ENCODE results near the gene NCK2. TPM values are rescaled to one million over a fixed set of nuclear protein-coding genes. Genes with fewer than 3 reads are reported as not detected.
A peak's percentile ranks its signal among the peaks of the same experiment; 100 is the strongest.

Gene NCK2
- total RNA-seq, 1 experiment from 2014 or later = 21.6 TPM

DNA sequence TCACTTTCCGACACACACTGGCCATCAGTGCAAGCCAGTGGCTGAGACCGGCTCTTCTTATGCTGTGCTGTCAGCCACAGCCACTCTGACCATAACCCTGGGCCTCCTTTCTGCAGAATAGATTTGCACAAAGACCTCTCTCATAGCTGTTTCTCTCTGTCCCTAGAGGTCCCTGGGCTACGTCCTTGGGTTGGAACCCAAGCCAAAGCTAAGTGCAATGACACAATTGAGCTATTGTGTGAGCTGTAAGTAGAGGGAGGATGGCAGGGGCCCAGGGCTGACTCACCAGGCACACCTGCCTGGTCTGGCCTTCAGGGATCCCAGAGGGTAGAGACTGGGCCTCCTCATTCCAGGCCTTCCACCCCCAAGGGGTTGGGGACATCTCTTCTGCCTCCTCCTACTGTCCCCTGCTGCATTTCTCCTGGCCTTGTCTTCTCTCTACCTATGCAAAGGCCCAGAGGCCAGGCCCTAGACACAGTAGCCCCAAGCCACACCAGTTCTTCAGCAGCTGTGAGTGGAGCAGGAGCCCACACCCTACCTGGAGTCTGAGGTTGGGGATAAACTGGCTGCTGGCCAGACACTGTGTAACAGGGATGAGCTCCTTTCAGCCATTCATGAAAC, 174.6 kb downstream of the NCK2 start:
- BruUV-seq (replicated peaks) = no TSS peak
- no peak for TF ChIP-seq EZH2 (IDR thresholded peaks at IDR 0.05; ENCODE audit: borderline replicate concordance, low read depth, low read length, poor library complexity, severe bottlenecking)
- TF ChIP-seq, protein P1, sequence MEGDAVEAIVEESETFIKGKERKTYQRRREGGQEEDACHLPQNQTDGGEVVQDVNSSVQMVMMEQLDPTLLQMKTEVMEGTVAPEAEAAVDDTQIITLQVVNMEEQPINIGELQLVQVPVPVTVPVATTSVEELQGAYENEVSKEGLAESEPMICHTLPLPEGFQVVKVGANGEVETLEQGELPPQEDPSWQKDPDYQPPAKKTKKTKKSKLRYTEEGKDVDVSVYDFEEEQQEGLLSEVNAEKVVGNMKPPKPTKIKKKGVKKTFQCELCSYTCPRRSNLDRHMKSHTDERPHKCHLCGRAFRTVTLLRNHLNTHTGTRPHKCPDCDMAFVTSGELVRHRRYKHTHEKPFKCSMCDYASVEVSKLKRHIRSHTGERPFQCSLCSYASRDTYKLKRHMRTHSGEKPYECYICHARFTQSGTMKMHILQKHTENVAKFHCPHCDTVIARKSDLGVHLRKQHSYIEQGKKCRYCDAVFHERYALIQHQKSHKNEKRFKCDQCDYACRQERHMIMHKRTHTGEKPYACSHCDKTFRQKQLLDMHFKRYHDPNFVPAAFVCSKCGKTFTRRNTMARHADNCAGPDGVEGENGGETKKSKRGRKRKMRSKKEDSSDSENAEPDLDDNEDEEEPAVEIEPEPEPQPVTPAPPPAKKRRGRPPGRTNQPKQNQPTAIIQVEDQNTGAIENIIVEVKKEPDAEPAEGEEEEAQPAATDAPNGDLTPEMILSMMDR (conservative IDR thresholded peaks at IDR 0.05; ENCODE audit: low read depth, low read length) = no peak
- CTCF ChIA-PET = no interaction called here
- Histone ChIP-seq H3K4me1 (ENCODE audit: insufficient read depth, low read length, poor library complexity, severe bottlenecking) (no peaks in the 10 kb centered on the region), H3K27ac (ENCODE audit: low read depth, low read length, poor library complexity, severe bottlenecking) (no peak overlapping the region), H3K27me3 (replicated peaks; ENCODE audit: insufficient read depth, low read depth, low read length, poor library complexity) (peaks cover 4% of the 10 kb centered on the region), H3K4me3 (ENCODE audit: low read depth, low read length, poor library complexity, severe bottlenecking) (no peak overlapping the region), H3K36me3 (ENCODE audit: insufficient read depth, low read length, poor library complexity, severe bottlenecking) (no peaks in the 10 kb centered on the region), H3K9me3 (ENCODE audit: low read depth, low read length, poor library complexity, severe bottlenecking) (peaks cover 17% of the 10 kb centered on the region)
- no peak for DNase-seq (ENCODE audit: low spot score)
- POLR2A ChIA-PET (ENCODE audit: low non-redundant PET) = no interaction called here
- intact Hi-C loops (cut with micrococcal nuclease; ENCODE audit: unreplicated experiment) = no loop called here

DNA sequence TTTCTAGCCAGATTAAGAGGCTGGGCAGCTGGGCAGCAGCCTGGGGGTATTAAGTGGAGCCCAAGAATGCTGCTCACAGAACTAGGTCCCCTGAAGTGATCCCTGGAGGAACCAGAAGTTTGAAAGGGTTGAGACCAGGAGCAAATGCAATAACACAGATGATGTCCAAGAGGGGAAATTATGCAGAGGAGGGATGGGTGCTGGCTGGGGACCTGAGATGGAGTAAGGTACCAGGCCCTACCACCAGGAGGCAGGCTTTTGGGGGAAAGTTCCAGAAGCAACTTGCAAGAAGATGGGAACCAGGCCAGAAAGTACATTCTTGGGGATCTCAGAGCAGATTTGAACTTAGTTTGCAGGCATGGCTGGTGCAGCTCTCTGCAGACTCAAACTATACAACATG, 175.1 kb downstream of the NCK2 start:
- Histone ChIP-seq H3K9me3 (ENCODE audit: low read depth, low read length, poor library complexity, severe bottlenecking) (peaks cover 13% of the 10 kb centered on the region), H3K4me1 (ENCODE audit: insufficient read depth, low read length, poor library complexity, severe bottlenecking) (no peaks in the 10 kb centered on the region), H3K27ac (ENCODE audit: low read depth, low read length, poor library complexity, severe bottlenecking) (no peak overlapping the region), H3K36me3 (ENCODE audit: insufficient read depth, low read length, poor library complexity, severe bottlenecking) (no peaks in the 10 kb centered on the region), H3K4me3 (ENCODE audit: low read depth, low read length, poor library complexity, severe bottlenecking) (no peak overlapping the region), H3K27me3 (replicated peaks; ENCODE audit: insufficient read depth, low read depth, low read length, poor library complexity) (peaks cover 4% of the 10 kb centered on the region)
- no peak for TF ChIP-seq EZH2 (IDR thresholded peaks at IDR 0.05; ENCODE audit: borderline replicate concordance, low read depth, low read length, poor library complexity, severe bottlenecking)
- TF ChIP-seq, protein P1 (conservative IDR thresholded peaks at IDR 0.05; ENCODE audit: low read depth, low read length) = peak; percentile 45
- intact Hi-C loops (cut with micrococcal nuclease; ENCODE audit: unreplicated experiment) = no loop called here
- POLR2A ChIA-PET (ENCODE audit: low non-redundant PET) = no interaction called here
- DNase-seq (ENCODE audit: low spot score) = peak; percentile 20
- CTCF ChIA-PET = no interaction called here
- no TSS peak for BruUV-seq (replicated peaks)

DNA sequence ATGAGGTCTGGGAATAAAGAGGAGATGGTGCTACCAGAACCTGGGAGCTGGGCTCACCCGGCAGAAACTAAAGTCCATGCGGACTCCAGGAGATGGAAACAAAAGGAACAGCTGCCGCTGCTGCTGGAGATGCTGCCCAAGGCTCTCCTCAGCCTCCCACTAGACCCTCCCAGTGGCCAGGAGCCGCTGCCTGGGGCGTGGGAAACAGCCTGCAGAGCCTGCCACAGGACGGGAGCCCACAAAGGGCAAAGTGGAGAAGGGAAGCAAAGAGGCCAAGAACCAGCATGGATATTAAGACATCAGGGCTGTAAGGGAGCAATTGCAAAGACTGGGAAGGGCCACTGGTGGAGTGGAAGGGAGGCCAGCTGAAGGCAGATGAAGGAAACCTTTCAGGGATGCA, 179.6 kb downstream of the NCK2 start:
- H3K27me3 ChIP-seq (replicated peaks; ENCODE audit: insufficient read depth, low read depth, low read length, poor library complexity) = no peaks in the 10 kb centered on the region
- H3K27ac ChIP-seq (ENCODE audit: low read depth, low read length, poor library complexity, severe bottlenecking) = no peak overlapping the region
- no TSS peak for BruUV-seq (replicated peaks)
- CTCF ChIA-PET = no interaction called here
- DNase-seq (ENCODE audit: low spot score) = no peak
- POLR2A ChIA-PET (ENCODE audit: low non-redundant PET) = no interaction called here
- no peak overlapping the region for H3K4me3 ChIP-seq (ENCODE audit: low read depth, low read length, poor library complexity, severe bottlenecking)
- H3K9me3 ChIP-seq (ENCODE audit: low read depth, low read length, poor library complexity, severe bottlenecking) = peaks cover 7% of the 10 kb centered on the region
- no peaks in the 10 kb centered on the region for H3K4me1 ChIP-seq (ENCODE audit: insufficient read depth, low read length, poor library complexity, severe bottlenecking)
- TF ChIP-seq EZH2 (IDR thresholded peaks at IDR 0.05; ENCODE audit: borderline replicate concordance, low read depth, low read length, poor library complexity, severe bottlenecking) = no peak
- TF ChIP-seq, protein P1 (conservative IDR thresholded peaks at IDR 0.05; ENCODE audit: low read depth, low read length) = no peak
- H3K36me3 ChIP-seq (ENCODE audit: insufficient read depth, low read length, poor library complexity, severe bottlenecking) = no peaks in the 10 kb centered on the region
- intact Hi-C loops (cut with micrococcal nuclease; ENCODE audit: unreplicated experiment) = no loop called here

All from A673 (cell line).